Activated CD4-positive, CD25-positive, alpha-beta regulatory T cell (primary cell): ENCODE data around the gene GOLPH3L.
A peak's percentile ranks its signal among the peaks of the same experiment; 100 is the strongest.
"Not testable (repeated sequence)": the region's sequence is repeated elsewhere in the genome, so short reads cannot be mapped to it uniquely, and the experiment has no call there.

Experiments
- DNase-seq, 4 experiments: peaks; one replicate each; lab custom pipeline; 2025; lab: John Stamatoyannopoulos, UW

GOLPH3L gene

DNA sequence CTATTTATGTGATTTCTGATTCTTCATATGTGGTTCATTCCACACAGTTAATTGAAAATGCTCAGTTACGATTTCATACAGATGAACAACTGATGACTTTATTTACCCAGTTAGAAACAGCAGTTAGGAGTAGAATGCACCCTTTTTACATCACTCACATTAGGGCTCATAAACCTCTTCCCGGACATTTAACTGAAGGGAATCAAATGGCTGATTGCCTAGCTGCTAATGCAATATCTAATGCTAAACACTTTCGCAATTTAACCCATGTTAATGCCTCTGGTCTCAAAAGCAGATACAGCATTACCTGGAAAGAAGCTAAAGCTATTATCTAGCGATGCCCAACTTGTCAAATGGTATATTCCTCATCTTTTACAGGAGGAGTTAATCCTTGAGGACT is 39.9 kb downstream of the GOLPH3L start:
- DNase-seq: not testable (repeated sequence)

DNA sequence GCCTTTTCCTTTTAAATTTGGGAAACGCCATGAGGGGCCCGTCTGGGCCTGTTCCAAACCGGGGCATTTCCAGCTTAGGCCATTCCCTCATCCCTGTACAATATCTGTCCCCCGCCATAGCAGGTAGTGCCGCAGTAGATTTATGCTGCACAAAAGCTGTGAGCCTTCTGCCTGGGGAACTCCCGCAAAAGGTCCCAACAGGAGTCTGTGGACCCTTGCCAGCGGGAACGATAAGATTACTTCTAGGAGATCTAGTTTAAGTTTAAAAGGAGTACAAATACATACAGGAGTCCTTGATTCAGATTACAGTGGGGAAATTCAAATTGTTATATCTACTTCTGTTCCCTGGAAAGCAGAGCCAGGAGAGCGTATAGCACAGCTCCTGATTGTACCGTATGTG is 42.3 kb downstream of the GOLPH3L start:
- not testable (repeated sequence) for DNase-seq

DNA sequence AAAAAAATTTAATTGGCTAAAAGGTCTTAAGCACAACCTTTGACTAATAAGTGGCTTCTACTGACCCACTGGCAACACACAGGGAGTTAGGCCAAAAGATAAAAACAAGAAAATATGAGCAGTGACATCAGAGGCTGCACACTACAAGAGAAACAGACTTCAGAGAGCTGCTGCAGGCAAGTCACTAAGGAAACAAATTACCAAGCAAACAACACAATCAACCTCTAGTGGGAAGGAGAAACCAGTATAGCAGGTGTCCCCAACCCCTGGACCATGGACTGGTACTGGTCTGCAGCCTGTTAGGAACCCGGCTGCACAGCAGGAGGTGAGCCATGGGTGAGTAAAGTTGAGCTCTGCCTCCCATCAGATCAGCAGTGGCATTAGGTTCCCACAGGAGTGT is 46.8 kb downstream of the GOLPH3L start:
- no peak for DNase-seq

DNA sequence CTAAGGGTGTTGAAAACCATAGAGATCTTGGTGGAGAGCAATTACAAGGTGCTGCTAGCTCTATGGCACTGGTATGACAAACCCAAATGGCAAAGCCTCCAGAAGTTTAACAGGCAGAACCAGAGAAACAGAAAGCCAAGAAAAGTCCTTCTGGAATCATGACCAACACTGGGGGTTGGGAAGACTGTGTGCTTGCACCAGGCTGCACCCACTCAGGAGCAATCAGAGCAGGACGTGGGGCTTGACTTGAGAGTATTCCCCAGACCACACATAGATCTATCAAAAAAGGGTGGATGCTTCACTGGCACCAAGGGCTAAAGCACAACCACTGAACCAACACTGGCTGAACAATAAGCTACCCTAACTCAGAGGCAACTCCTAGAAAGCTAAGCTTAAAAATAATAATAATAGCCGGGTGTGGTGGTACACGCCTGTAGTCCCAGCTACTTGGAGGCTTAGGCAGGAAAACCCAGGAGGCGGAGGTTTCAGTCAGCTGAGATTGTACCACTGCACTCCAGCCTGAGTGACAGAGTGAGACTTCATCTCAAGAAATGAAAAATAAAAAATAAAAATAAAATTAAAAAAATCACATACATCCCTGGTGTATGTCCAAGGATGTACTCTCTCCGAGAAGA is 47.4 kb downstream of the GOLPH3L start:
- DNase-seq: no peak

DNA sequence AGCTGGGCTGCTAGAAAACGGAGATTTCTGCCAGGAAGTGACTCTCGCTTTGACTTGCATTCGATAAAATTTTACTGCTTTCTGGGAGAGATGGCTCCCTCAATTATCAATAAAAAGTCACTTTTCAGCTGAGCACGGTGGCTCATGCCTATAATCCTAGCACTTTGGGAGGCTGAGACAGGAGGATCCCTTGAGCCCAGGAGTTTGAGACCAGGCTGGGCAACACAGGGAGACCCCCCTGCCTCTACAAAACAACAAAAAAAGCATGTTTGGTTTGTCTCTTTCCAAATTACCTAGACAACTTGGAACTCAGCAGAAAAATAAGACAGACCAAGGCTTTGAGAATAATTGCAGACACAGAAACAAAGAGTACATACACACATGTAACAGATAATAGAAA is 54.7 kb downstream of the GOLPH3L start:
- DNase-seq: no peak

DNA sequence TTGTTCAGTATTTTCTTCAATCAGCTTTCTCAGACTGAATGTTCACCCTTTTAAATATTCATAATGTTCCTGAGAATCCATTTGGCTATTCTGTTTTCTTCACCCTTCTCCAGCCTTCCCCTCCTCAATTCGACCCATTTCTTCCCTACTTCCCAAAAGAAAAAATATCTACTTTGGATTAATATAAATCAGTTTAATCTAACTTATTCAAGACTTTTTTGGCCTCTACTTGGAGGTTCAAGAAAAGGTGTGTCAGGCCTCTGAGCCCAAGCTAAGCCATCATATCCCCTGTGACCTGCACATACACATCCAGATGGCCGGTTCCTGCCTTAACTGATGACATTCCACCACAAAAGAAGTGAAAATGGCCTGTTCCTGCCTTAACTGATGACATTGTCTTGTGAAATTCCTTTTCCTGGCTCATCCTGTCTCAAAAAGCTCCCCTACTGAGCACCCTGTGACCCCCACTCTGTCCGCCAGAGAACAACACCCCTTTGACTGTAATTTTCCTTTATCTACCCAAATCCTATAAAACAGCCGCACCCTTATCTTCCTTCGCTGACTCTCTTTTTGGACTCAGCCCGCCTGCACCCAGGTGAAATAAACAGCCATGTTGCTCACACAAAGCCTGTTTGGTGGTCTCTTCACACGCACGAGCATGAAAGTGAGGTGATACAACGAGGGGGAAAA is 55.7 kb downstream of the GOLPH3L start:
- not testable (repeated sequence) for DNase-seq

DNA sequence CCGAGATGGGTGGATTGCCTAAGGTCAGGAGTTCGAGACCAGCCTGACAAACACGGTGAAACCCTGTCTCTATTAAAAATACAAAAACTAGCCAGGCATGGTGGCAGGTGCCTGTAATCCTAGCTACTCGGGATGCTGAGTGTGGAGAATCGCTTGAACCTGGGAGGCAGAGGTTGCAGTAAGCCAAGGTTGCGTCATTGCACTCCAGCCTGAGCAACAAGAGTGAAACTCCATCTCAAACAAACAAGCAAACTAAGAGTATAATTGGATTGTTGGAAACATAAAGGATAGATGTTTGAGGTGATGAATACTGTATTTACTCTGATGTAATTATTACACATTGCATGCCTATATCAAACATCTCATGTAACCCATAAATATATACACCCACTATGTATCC is 58.5 kb downstream of the GOLPH3L start:
- DNase-seq: not testable (repeated sequence)

DNA sequence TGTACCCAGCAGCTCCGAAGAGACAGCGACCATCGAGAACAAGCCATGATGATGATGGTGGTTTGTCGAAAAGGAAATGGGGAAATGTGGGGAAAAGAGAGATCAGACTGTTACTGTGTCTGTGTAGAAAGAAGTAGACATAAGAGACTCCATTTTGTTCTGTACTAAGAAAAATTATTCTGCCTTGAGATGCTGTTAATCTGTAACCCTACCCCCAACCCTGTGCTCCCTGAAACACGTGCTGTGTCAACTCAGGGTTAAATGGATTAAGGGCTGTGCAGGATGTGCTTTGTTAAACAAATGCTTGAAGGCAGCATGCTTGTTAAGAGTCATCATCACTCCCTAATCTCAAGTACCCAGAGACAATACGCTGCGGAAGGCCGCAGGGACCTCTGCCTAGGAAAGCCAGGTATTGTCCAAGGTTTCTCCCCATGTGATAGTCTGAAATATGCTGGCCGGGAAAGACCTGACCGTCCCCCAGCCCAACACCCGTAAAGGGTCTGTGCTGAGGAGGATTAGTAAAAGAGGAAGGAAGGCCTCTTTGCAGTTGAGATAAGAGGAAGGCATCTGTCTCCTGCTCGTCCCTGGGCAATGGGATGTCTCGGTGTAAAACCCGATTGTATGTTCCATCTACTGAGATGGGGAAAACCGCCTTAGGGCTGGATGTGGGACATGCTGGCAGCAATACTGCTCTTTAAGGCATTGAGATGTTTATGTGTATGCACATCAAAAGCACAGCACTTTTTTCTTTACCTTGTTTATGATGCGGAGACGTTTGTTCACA is 61.9 kb downstream of the GOLPH3L start:
- not testable (repeated sequence) for DNase-seq

DNA sequence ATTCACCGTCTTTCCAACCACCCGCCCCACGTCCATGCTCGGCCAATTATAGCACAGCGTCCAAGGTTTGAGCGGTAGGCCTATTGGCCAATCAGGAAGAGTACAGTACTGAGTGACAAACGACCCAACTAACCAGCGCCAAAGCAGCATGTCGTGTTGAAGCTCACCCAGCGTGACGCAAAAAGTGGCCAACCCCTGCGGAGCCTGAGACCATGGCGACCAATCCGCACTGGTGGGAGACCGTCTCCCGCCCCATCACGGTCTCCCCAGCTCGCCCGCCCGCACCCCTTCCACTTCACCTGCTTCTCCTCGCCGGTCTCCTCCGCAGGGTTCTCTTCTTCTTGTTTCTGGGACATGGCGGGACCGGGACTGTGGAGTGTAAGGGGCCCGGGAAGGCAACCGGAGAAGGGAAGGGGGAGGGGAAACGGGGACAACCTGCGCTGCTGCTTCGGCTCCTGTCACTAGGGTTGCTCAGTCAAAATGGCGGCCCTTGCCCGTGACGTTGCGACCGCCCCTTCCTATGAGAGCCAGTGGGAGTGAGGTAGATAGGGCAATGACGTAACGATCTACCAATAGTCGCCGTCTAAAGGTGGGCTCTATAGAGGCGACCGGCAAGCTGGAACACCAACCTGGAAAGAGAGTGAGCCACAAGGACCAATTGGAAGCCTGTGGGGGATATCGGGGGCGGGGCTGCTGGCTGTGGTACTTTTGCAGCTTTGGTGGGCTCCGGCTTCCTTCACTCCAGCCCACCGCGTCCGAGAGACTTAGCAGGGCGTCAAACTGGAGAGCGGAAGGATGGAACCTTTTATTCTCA is 67.6 kb downstream of the GOLPH3L start, which contains the start of gene ENSA:
Gene ENSA (minus strand): TSS at position 498 of the 814 bp plus-strand sequence. CDS start 142 bp downstream, at position 356.
- peak; percentile 88 to 92 (median 90) for DNase-seq

DNA sequence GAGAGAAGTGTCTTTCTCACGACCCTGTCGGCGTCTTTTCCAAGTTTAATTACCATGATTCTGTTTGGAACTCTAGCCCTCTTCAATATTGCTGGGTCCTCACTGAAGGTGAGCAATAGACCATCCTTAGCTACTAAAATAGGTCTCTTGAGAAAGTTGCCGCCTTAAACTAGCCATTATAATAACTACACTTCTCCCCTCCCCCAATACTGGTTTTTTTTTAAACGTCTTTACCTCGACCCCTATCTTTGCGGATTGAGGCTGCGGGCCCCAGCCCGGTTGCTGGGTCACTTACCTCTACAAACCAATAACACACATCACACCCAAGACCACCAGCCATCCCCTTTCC is 68.2 kb downstream of the GOLPH3L start:
- DNase-seq: no peak

DNA sequence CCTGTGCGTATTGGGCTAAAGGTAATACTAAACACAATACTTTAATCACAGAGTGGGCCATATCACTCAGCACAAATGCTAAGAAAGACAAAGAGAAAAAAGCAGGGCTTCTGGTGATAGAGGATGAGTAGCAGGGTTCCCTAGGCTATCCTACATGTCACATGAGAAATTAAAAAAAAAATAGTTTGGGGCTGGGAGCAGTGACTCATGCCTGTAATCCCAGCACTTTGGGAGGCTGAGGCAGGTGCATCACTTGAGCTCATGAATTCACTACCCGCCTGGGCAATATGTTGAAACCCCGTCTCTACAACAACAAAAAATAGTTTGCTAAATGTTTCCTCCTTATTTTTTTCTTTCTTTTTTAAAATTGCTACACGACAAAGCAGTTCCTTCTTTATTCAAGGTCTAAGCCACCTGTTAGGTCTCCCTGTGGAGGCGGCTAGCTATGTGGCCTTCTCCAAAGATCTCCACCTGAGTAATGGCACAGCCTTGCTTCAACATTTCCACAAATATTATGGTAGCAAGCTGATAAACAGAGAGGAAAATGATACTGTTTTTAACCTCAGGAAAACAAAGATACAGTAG is 69.0 kb downstream of the GOLPH3L start:
- DNase-seq: no peak

DNA sequence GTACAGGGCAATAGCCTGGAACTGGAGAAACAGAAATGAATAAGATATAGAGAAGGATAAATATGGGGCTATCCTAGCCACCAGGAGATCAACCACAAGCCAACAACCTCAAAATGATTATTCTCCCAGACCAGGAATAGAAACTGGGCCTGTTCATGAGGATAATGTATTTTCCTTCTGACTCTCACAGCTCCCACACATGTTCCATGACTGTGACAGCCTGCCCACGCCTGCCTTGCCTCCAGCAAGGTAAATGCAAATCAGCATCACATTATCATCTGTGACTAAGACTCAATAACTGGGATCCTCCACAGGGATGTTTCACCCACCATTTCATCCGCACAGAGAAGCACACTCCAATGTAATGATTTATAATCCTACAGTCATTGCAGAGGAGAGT is 70.8 kb downstream of the GOLPH3L start:
- DNase-seq: no peak

DNA sequence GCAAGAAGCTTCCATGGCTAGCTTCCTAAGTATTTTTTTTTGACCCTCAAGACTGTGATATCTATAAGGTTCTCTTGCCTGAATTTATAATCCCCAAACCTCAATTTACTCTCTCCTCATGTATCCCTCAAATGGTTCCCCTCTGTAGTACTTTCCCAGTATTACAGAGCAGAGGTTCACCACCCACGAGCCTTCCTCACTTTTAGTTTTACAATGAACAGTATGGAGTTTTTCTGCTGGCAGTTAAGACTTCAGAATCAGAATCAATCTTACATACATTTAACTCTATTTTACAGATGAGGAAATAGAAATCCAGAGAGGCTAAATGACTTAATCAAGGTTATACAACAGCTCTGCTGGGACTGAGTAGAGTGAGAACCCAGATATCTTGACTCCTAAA is 72.4 kb downstream of the GOLPH3L start:
- not testable (repeated sequence) for DNase-seq

DNA sequence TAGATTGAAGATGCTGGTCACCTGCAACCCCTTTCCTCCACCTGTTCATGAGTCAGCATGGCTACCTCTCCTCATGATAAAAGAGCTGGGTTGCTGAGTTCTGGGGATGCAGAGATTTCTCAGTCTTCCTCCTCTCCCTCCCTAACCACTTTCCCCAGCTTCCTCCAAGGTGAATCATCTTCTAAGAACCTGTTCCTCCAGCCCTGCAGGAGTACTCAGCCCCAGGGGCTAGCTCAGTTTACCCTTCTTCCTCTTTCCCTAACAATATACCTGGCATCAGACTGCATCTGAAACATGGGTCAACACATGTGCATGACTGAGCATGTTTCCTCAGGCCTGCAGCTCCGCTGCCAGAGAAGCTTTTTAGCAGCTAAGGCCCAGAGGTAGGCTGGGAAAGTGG is 72.8 kb downstream of the GOLPH3L start:
- not testable (repeated sequence) for DNase-seq

DNA sequence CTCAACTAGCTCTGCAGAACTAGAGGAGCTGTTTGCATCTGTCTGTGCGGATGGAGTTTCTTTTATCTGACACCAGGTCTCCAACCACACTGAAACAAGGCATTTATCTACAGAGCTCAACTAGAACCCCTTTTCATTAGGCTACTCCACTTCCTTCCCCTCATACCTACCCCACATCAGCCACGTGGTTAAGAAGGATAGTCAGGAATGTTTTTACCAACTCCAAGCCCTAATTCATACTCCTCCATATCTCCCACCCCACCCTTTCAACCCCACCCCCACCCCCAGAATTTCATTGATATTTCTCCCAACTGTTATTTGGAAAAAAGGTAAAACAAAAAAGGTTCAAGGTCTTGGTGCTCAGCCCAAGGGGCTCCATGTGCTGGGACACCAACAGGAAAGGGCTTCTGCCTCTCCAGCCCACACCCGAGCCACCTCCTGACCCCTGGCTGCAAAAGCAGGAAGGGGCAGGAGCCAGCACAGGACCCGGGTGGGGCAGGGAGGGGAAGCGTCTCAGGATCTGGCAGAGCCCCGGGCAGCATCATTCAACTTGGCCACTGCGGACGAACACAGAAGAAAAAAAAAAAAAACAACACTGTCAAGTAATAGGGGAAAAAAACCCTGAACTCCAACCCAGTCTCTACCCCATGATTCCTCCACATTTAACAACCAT is 74.5 kb downstream of the GOLPH3L start:
- no peak for DNase-seq

DNA sequence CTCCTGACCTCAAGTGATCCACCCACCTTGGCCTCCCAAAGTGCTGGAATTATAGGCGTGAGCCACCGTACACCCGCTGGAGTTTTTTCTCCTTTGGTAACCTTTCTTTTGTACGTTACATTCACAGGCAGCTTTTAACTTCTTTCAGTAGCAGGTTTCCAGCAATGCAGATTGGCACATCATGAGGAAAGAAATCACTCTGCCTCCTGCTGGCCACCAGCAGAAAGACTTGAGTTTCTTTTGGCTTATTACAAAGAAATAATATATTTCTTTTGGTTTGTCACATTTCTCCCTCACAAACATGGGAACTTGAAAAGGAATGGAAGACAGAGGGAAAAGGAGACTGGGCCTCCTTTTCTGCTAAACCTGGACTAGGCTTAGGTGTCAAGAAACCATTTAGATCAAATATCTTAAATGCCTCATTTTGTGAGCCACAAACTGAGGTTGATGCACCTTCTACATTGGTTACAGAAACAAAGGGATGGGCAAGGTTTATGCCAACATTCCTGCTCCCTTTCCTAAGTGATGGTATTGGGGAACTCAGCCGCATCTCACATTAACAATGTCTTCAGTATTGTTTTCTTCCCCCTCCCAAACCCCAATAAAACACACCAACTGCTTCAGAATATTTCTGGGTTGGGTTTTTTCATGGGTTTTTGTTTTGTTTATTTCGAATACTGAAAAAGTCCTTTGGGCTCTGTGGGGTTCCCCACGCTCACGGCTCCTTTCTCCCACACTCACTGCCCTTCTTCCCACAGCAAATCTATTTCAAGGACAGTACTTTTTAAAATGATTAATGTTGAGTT is 75.3 kb downstream of the GOLPH3L start:
- peak in 3 of 4 experiments; percentile 12 to 36 (median 29) for DNase-seq

DNA sequence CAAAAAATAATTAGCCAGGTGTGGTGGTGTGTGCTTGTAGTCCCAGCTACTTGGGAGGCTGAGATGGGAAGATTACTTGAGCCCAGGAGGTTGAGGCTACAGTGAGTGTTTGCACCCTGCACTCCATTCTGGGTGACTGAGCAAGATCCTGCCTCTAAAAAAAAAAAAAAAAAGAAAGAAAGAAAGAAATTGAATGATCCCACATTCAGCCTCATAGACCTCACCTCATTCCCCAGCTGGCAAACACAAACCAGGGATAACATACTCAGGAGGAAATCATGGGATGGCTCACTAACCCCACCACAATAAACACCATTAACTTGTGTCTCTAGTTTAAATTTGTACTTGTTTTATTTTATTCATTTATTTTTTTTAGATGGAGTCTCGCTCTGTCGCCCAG is 76.0 kb downstream of the GOLPH3L start:
- DNase-seq: no peak

DNA sequence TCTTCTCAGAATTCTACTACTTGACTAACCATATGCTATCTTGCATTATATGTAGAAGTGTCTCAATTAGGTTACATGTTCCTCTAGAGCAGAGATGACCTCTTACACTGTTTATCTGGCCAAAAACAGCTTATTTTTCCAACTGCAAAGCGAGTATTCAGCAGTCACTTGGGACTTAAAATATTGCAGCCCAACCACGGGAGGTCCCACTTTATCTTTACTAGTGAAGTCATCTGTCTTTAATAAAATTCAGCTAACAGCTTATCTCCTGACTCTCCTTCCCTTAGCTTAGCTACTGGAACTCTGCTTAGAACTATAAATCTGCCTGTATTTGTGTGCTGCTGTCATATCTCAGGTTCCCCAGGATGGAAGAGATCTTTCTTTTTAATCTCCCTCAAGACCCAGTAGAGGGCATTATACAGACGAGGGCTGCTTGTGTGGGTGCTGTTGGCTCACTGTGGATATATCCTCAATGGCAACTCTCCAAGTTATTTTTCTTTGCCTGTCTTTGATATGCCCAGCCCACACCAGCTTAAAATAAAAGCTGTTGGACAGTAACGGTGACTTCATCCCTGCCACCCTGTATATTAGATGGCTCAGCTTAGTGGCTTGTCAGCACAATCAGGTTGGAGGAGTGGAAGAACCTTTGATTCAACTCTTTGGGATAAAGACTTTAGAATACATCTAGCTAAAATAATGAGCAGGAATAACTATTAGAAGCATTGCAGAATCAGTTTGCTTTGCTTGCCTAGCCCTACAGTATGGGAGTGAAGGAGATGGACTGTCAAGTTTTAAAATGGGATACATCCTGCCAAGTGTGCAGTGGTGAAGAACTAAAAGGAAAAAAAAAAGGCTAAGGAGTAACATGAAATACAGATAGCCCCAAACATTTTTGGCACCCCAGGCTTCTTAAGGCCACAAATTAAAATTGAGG is 77.1 kb downstream of the GOLPH3L start:
- no peak for DNase-seq
